ENCODE results near the gene GRID2.

- TF ChIP-seq CTCF (IDR thresholded peaks at IDR 0.05) (no peak), POLR2A (IDR thresholded peaks at IDR 0.05) (no peak)
Measured at GRCh38 chr4:93578942-93579341, 1275.2 kb downstream of the GRID2 start.
